ENCODE results near the gene CREB3.

- TF ChIP-seq CTCF (conservative IDR thresholded peaks at IDR 0.05) (no peak), EZH2 (IDR thresholded peaks at IDR 0.05; ENCODE audit: low read depth) (no peak)
These were observed 34.2 kb upstream of the CREB3 start for GRCh38 chr9:35698231-35698630.

All from PC-9 (cell line).